D721Med (cell line): ENCODE measurements around the gene GPC6.

Experiments used
- DNase-seq: peaks from one replicate; pipeline ENCODE4 v3.0.0; 2011; ENCODE audit warnings: low spot score; ENCODE audit not compliant: insufficient read length
- FAIRE-seq: peaks from 2 replicates; lab custom pipeline; 2011; peaks lifted over from hg19 to GRCh38; lab: Jason Lieb, UNC
- CTCF ChIP-seq: IDR thresholded peaks from 2 replicates; pipeline ENCODE4 v1.5.1; 2012; ENCODE audit warnings: mild to moderate bottlenecking, control low read depth; ENCODE audit not compliant: insufficient read depth; ENCODE audit errors: missing control alignments

Gene GPC6

GRCh38 chr13:93326234-93326811 is 99.7 kb downstream of the GPC6 start:
- no peak for TF ChIP-seq CTCF
- DNase-seq (no peak), FAIRE-seq (no peak)

GRCh38 chr13:93328943-93329342 is 102.3 kb downstream of the GPC6 start:
- no peak for TF ChIP-seq CTCF
- DNase-seq (no peak), FAIRE-seq (no peak)

GRCh38 chr13:93336728-93337127 is 110.1 kb downstream of the GPC6 start:
- DNase-seq: no peak
- FAIRE-seq: no peak
- no peak for TF ChIP-seq CTCF

- no peak for FAIRE-seq
- no peak for TF ChIP-seq CTCF
- no peak for DNase-seq
These were observed 111.4 kb downstream of the GPC6 start for GRCh38 chr13:93338030-93338429.

- FAIRE-seq (no peak), DNase-seq (no peak)
- TF ChIP-seq CTCF: no peak
These were observed 112.3 kb downstream of the GPC6 start for GRCh38 chr13:93338906-93339305.

- no peak for DNase-seq
- FAIRE-seq: no peak
- no peak for TF ChIP-seq CTCF
These were observed 112.9 kb downstream of the GPC6 start for GRCh38 chr13:93339550-93339949.

- no peak for TF ChIP-seq CTCF
- FAIRE-seq: no peak
- DNase-seq: no peak
These were observed 114.9 kb downstream of the GPC6 start for GRCh38 chr13:93341517-93341916.
